ENCODE data around the gene IQCN.

Gene IQCN

GRCh38 chr19:18294467-18294864 lies 20.2 kb upstream of the IQCN start:
- Histone ChIP-seq H3K4me3 (ENCODE audit: severe bottlenecking) (no peak overlapping the region), H3K27me3 (ENCODE audit: insufficient read depth, poor library complexity, severe bottlenecking) (no peaks in the 10 kb centered on the region), H3K9me3 (ENCODE audit: severe bottlenecking) (no peaks in the 10 kb centered on the region), H3K27ac (ENCODE audit: poor library complexity, severe bottlenecking) (no peak overlapping the region), H3K36me3 (ENCODE audit: low read depth) (no peaks in the 10 kb centered on the region), H3K4me1 (ENCODE audit: insufficient read depth, poor library complexity, severe bottlenecking) (peaks cover 6% of the 10 kb centered on the region)
- peak; percentile 35; the same call in 2 of the 3 replicates for ATAC-seq (ENCODE audit: low read depth)
- no peak for TF ChIP-seq CTCF (IDR thresholded peaks at IDR 0.05; ENCODE audit: poor library complexity, severe bottlenecking)
- DNase-seq (ENCODE audit: low spot score): peak; percentile 91

GRCh38 chr19:18293642-18294466 lies 19.6 kb upstream of the IQCN start:
- Histone ChIP-seq H3K27ac (ENCODE audit: poor library complexity, severe bottlenecking) (no peak overlapping the region), H3K4me1 (ENCODE audit: insufficient read depth, poor library complexity, severe bottlenecking) (peaks cover 6% of the 10 kb centered on the region), H3K4me3 (ENCODE audit: severe bottlenecking) (no peak overlapping the region), H3K9me3 (ENCODE audit: severe bottlenecking) (no peaks in the 10 kb centered on the region), H3K27me3 (ENCODE audit: insufficient read depth, poor library complexity, severe bottlenecking) (no peaks in the 10 kb centered on the region), H3K36me3 (ENCODE audit: low read depth) (no peaks in the 10 kb centered on the region)
- DNase-seq (ENCODE audit: low spot score) (no peak), ATAC-seq (ENCODE audit: low read depth) (no peak)
- no peak for TF ChIP-seq CTCF (IDR thresholded peaks at IDR 0.05; ENCODE audit: poor library complexity, severe bottlenecking)

- Histone ChIP-seq H3K4me1 (ENCODE audit: insufficient read depth, poor library complexity, severe bottlenecking) (peaks cover 6% of the 10 kb centered on the region), H3K27ac (ENCODE audit: poor library complexity, severe bottlenecking) (peak overlapping the region; percentile 64), H3K27me3 (ENCODE audit: insufficient read depth, poor library complexity, severe bottlenecking) (no peaks in the 10 kb centered on the region), H3K36me3 (ENCODE audit: low read depth) (no peaks in the 10 kb centered on the region), H3K4me3 (ENCODE audit: severe bottlenecking) (peak overlapping the region; percentile 31), H3K9me3 (ENCODE audit: severe bottlenecking) (no peaks in the 10 kb centered on the region)
- no peak for DNase-seq (ENCODE audit: low spot score)
- ATAC-seq (ENCODE audit: low read depth): no peak
- no peak for TF ChIP-seq CTCF (IDR thresholded peaks at IDR 0.05; ENCODE audit: poor library complexity, severe bottlenecking)
These were observed 18.8 kb upstream of the IQCN start for GRCh38 chr19:18292810-18293641.

- H3K27ac ChIP-seq (ENCODE audit: poor library complexity, severe bottlenecking): peak overlapping the region; percentile 64
- no peaks in the 10 kb centered on the region for H3K36me3 ChIP-seq (ENCODE audit: low read depth)
- H3K9me3 ChIP-seq (ENCODE audit: severe bottlenecking): no peaks in the 10 kb centered on the region
- H3K27me3 ChIP-seq (ENCODE audit: insufficient read depth, poor library complexity, severe bottlenecking): no peaks in the 10 kb centered on the region
- TF ChIP-seq CTCF (IDR thresholded peaks at IDR 0.05; ENCODE audit: poor library complexity, severe bottlenecking): no peak
- peak overlapping the region; percentile 31 for H3K4me3 ChIP-seq (ENCODE audit: severe bottlenecking)
- peak; percentile 25 for ATAC-seq (ENCODE audit: low read depth)
- H3K4me1 ChIP-seq (ENCODE audit: insufficient read depth, poor library complexity, severe bottlenecking): peaks cover 6% of the 10 kb centered on the region
- no peak for DNase-seq (ENCODE audit: low spot score)
These were observed 18.2 kb upstream of the IQCN start for GRCh38 chr19:18292462-18292809.

All from RWPE2 (cell line).